B cell (primary cell): ENCODE data around the gene ALDH3A1. TPM values are rescaled to one million over a fixed set of nuclear protein-coding genes. Genes with fewer than 3 reads are reported as not detected.

ENCODE experiments used
- polyA plus RNA-seq: library from polyadenylated mRNA; depleted of rRNA; stranded (reverse); fragments of >200 nt; gene quantifications from 2 replicates; pipeline ENCODE4 v1.2.3, GENCODE V29; 2012
- total RNA-seq, 2 donors: library from RNA; stranded (reverse); fragments of 120-200 nt in 1 of 2; gene quantifications; 1 replicate in 1 of 2; 2 replicates in 1 of 2; pipeline versions ENCODE4 v1.2.3 to v1.2.4, GENCODE V29; 2013 to 2022

Gene ALDH3A1
- total and polyA plus RNA-seq, 2 donors (not counting 1 experiment from before 2014, with no cell fraction given), result not detected

Other genes starting within 250 kb of the ALDH3A1 start
- not detected in 2 replicates for gene SLC47A1, start 214.4 kb downstream of the ALDH3A1 start, total RNA-seq
- gene SLC47A1, start 214.4 kb downstream of the ALDH3A1 start, polyA plus RNA-seq, result 0.30 TPM in 1 of 2 replicates, not detected in the other
- 31.5 and 35.1 TPM in 2 replicates for gene ALDH3A2, start 99.5 kb downstream of the ALDH3A1 start, total RNA-seq
- 7.5 and 14.6 TPM in 2 replicates for gene ALDH3A2, start 99.5 kb downstream of the ALDH3A1 start, polyA plus RNA-seq
- gene SLC47A2, start 31.7 kb downstream of the ALDH3A1 start, total RNA-seq, result not detected in 2 replicates
- gene SLC47A2, start 31.7 kb downstream of the ALDH3A1 start, polyA plus RNA-seq, result not detected in 2 replicates
- 2.9 and 7.4 TPM in 2 replicates for gene ULK2, start 119.6 kb upstream of the ALDH3A1 start, total RNA-seq
- 1.2 and 2.0 TPM in 2 replicates for gene ULK2, start 119.6 kb upstream of the ALDH3A1 start, polyA plus RNA-seq
- 68.2 and 71.2 TPM in 2 replicates for gene AKAP10, start 229.5 kb upstream of the ALDH3A1 start, total RNA-seq
- gene AKAP10, start 229.5 kb upstream of the ALDH3A1 start, polyA plus RNA-seq, result 20.6 and 30.1 TPM in 2 replicates